Right renal cortex interstitium (tissue), 3 donors: Measurements from ENCODE around the gene SLC2A8. TPM values are rescaled to one million over a fixed set of nuclear protein-coding genes. Genes with fewer than 3 reads are reported as not detected.
A peak's percentile ranks its signal among the peaks of the same experiment; 100 is the strongest.

Source experiments
- DNase-seq, 3 donors: peaks; one replicate each; pipeline ENCODE4 v3.0.0-alpha.2; 2013; ENCODE audit warnings: low read depth in 3 of 3, low spot score in 2 of 3
- polyA plus RNA-seq, 3 donors: library from polyadenylated mRNA; unstranded; fragments of 120-200 nt; gene quantifications; one replicate each; pipeline ENCODE4 v1.2.1, GENCODE V29; 2013; ENCODE audit not compliant: insufficient read length in 3 of 3

The SLC2A8 gene
- polyA plus RNA-seq, 3 donors = 13.8 to 16.9 (median 14.6) TPM

GRCh38 chr9:127370672-127371648 is 26.0 kb upstream of the SLC2A8 start:
- DNase-seq = no peak

GRCh38 chr9:127380479-127380878 is 16.5 kb upstream of the SLC2A8 start:
- no peak for DNase-seq

- no peak for DNase-seq
Observed at GRCh38 chr9:127382541-127382940, 14.4 kb upstream of the SLC2A8 start.

GRCh38 chr9:127384016-127384730 is 12.8 kb upstream of the SLC2A8 start:
- DNase-seq = no peak

GRCh38 chr9:127384901-127385300 is 12.1 kb upstream of the SLC2A8 start:
- no peak for DNase-seq

- no peak for DNase-seq
Observed at GRCh38 chr9:127386249-127386648, 10.7 kb upstream of the SLC2A8 start.

GRCh38 chr9:127386981-127387380 is 10.0 kb upstream of the SLC2A8 start:
- DNase-seq = no peak

GRCh38 chr9:127388037-127388855 is 8.7 kb upstream of the SLC2A8 start:
- DNase-seq = peak in 1 of 3 donors; percentile 63

- no peak for DNase-seq
Observed at GRCh38 chr9:127388856-127389238, 8.1 kb upstream of the SLC2A8 start.

GRCh38 chr9:127389381-127390247 is 7.4 kb upstream of the SLC2A8 start:
- DNase-seq = no peak

GRCh38 chr9:127390248-127390545 is 6.8 kb upstream of the SLC2A8 start:
- no peak for DNase-seq

GRCh38 chr9:127390563-127390962 is 6.4 kb upstream of the SLC2A8 start:
- no peak for DNase-seq

GRCh38 chr9:127392166-127392565 is 4.8 kb upstream of the SLC2A8 start:
- DNase-seq = no peak

- no peak for DNase-seq
Observed at GRCh38 chr9:127392976-127393375, 4.0 kb upstream of the SLC2A8 start.

GRCh38 chr9:127393645-127394044 is 3.3 kb upstream of the SLC2A8 start:
- no peak for DNase-seq

GRCh38 chr9:127395497-127396252 is 1.3 kb upstream of the SLC2A8 start:
- no peak for DNase-seq

- no peak for DNase-seq
Observed at GRCh38 chr9:127396253-127396807, 639 bp upstream of the SLC2A8 start.

- no peak for DNase-seq
Observed at GRCh38 chr9:127397646-127398274, 791 bp downstream of the SLC2A8 start.

- no peak for DNase-seq
Observed at GRCh38 chr9:127398275-127398647, 1.3 kb downstream of the SLC2A8 start.
